GM23338 (cell line): ENCODE results near the gene P2RX4.

ENCODE experiments used
- EZH2 ChIP-seq: fragments of 200-600 bp; sonication (generic); IDR thresholded peaks from one replicate; pipeline ENCODE4 v1.8.0; 2017; ENCODE audit warnings: antibody characterized with exemption, mild to moderate bottlenecking, low read depth; ENCODE audit not compliant: unreplicated experiment
- EZH2phosphoT487 ChIP-seq: fragments of 200-600 bp; sonication (generic); IDR thresholded peaks from one replicate; pipeline ENCODE4 v1.8.1; 2018; ENCODE audit warnings: antibody characterized with exemption; ENCODE audit not compliant: unreplicated experiment
- POLR2AphosphoS5 ChIP-seq: IDR thresholded peaks from 2 replicates; pipeline ENCODE4 v1.6.1; 2016; ENCODE audit warnings: antibody characterized with exemption, low read depth
- ZNF114 ChIP-seq: fragments of 250-450 bp; sonication (Bioruptor Pico); IDR thresholded peaks from 2 replicates; pipeline ENCODE4 v1.5.0; 2020; ENCODE audit warnings: mild to moderate bottlenecking, moderate library complexity
- TF ChIP-seq, protein P1 (sequence below), 2 experiments: fragments of 200-600 bp in 1 of 2; sonication (generic) in 1 of 2; conservative IDR thresholded peaks; 2 replicates each; pipeline versions ENCODE4 v1.5.1 to v1.6.1; 2016 to 2017; ENCODE audit warnings: antibody characterized with exemption in 2 of 2, low read depth in 2 of 2, mild to moderate bottlenecking in 2 of 2, moderate library complexity in 1 of 2
- TF ChIP-seq, protein P2 (sequence below): IDR thresholded peaks from 2 replicates; pipeline ENCODE4 v1.6.1; 2016; ENCODE audit warnings: antibody characterized with exemption
- TF ChIP-seq, protein P3 (sequence below): IDR thresholded peaks from one replicate; pipeline ENCODE4 v1.6.1; 2018; ENCODE audit warnings: antibody characterized with exemption; ENCODE audit not compliant: unreplicated experiment

DNA sequence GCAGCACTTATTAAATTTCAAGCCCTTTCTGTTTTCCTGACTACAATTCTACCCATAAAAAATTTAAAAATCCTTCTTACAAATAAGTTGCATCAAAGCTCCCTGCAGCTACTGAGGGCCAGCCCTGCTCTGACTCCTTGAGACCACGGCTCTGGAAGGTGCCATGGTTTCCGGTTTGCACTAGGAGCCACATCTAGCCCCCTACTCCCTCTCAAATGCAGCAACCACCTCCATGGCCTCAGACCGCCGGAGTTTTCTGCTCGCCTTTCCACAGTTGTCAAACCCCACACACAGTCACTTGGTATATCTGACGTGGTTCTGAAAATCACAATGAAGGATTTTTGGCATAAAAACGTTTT is 30.1 kb downstream of the P2RX4 start:
- no peak for TF ChIP-seq EZH2phosphoT487
- TF ChIP-seq, protein P1, sequence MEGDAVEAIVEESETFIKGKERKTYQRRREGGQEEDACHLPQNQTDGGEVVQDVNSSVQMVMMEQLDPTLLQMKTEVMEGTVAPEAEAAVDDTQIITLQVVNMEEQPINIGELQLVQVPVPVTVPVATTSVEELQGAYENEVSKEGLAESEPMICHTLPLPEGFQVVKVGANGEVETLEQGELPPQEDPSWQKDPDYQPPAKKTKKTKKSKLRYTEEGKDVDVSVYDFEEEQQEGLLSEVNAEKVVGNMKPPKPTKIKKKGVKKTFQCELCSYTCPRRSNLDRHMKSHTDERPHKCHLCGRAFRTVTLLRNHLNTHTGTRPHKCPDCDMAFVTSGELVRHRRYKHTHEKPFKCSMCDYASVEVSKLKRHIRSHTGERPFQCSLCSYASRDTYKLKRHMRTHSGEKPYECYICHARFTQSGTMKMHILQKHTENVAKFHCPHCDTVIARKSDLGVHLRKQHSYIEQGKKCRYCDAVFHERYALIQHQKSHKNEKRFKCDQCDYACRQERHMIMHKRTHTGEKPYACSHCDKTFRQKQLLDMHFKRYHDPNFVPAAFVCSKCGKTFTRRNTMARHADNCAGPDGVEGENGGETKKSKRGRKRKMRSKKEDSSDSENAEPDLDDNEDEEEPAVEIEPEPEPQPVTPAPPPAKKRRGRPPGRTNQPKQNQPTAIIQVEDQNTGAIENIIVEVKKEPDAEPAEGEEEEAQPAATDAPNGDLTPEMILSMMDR (conservative IDR thresholded peaks at IDR 0.05; ENCODE audit: low read depth in 2 of 2) = no peak
- no peak for TF ChIP-seq EZH2
- TF ChIP-seq, protein P2, sequence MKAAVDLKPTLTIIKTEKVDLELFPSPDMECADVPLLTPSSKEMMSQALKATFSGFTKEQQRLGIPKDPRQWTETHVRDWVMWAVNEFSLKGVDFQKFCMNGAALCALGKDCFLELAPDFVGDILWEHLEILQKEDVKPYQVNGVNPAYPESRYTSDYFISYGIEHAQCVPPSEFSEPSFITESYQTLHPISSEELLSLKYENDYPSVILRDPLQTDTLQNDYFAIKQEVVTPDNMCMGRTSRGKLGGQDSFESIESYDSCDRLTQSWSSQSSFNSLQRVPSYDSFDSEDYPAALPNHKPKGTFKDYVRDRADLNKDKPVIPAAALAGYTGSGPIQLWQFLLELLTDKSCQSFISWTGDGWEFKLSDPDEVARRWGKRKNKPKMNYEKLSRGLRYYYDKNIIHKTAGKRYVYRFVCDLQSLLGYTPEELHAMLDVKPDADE = no peak
- TF ChIP-seq POLR2AphosphoS5 = no peak
- TF ChIP-seq, protein P3, sequence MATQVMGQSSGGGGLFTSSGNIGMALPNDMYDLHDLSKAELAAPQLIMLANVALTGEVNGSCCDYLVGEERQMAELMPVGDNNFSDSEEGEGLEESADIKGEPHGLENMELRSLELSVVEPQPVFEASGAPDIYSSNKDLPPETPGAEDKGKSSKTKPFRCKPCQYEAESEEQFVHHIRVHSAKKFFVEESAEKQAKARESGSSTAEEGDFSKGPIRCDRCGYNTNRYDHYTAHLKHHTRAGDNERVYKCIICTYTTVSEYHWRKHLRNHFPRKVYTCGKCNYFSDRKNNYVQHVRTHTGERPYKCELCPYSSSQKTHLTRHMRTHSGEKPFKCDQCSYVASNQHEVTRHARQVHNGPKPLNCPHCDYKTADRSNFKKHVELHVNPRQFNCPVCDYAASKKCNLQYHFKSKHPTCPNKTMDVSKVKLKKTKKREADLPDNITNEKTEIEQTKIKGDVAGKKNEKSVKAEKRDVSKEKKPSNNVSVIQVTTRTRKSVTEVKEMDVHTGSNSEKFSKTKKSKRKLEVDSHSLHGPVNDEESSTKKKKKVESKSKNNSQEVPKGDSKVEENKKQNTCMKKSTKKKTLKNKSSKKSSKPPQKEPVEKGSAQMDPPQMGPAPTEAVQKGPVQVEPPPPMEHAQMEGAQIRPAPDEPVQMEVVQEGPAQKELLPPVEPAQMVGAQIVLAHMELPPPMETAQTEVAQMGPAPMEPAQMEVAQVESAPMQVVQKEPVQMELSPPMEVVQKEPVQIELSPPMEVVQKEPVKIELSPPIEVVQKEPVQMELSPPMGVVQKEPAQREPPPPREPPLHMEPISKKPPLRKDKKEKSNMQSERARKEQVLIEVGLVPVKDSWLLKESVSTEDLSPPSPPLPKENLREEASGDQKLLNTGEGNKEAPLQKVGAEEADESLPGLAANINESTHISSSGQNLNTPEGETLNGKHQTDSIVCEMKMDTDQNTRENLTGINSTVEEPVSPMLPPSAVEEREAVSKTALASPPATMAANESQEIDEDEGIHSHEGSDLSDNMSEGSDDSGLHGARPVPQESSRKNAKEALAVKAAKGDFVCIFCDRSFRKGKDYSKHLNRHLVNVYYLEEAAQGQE = no peak
- TF ChIP-seq ZNF114 (CRISPR knock-in tag) = no peak
